HEK293 (cell line): Measurements from ENCODE around the gene IL17A.
A peak's percentile ranks its signal among the peaks of the same experiment; 100 is the strongest.

Source experiments
- CTCF ChIA-PET: fragments of 350-600 bp; formaldehyde crosslinking; extraction: SDS; loops from one replicate; lab custom pipeline; 2021; ENCODE audit warnings: antibody characterized with exemption; lab: Yijun Ruan, JAX
- POLR2A ChIA-PET: fragments of 300-600 bp; formaldehyde crosslinking; extraction: SDS; loops from one replicate; lab custom pipeline; 2020; ENCODE audit warnings: antibody characterized with exemption, inconsistent platforms; lab: Yijun Ruan, JAX
- H3K27ac ChIP-seq: fragments of 200-500 bp; sonication (Bioruptor generic); 2 replicates; pipeline ENCODE4 v1.5.1; 2014; ENCODE audit warnings: low read depth, low read length, control low read depth, inconsistent platforms; ENCODE audit errors: extremely low read depth
- H3K36me3 ChIP-seq, 2 experiments: fragments of 200-500 bp in 1 of 2; sonication (Bioruptor generic) in 1 of 2; 1 replicate in 1 of 2; 2 replicates in 1 of 2; pipeline ENCODE4 v1.5.1; 2014 to 2017; ENCODE audit warnings: inconsistent platforms in 2 of 2, low read length in 2 of 2; ENCODE audit not compliant: control insufficient read depth in 2 of 2, insufficient read depth in 1 of 2
- H3K4me1 ChIP-seq: fragments of 200-500 bp; sonication (Bioruptor generic); 2 replicates; pipeline ENCODE4 v1.5.1; 2014; ENCODE audit warnings: mild to moderate bottlenecking, low read length, inconsistent platforms; ENCODE audit not compliant: control insufficient read depth, insufficient read depth
- H3K4me3 ChIP-seq: 2 replicates; pipeline ENCODE4 v1.5.1; 2011; ENCODE audit warnings: low read depth, mild to moderate bottlenecking, control low read depth, low read length, moderate library complexity
- H3K9me3 ChIP-seq: fragments of 200-500 bp; sonication (Bioruptor generic); 2 replicates; pipeline ENCODE4 v1.5.1; 2014; ENCODE audit warnings: low read depth, low read length, inconsistent platforms; ENCODE audit not compliant: control insufficient read depth, insufficient read depth
- KLF7 ChIP-seq: fragments of 450-650 bp; formaldehyde crosslinking; IDR thresholded peaks from 2 replicates; pipeline ENCODE4 v1.5.1; 2016; ENCODE audit warnings: missing biosample characterization, missing genetic modification characterization, borderline replicate concordance
- ZBTB48 ChIP-seq: fragments of 450-650 bp; formaldehyde crosslinking; IDR thresholded peaks from 2 replicates; pipeline ENCODE4 v1.5.1; 2016; ENCODE audit warnings: missing biosample characterization, missing genetic modification characterization
- ZEB2 ChIP-seq: fragments of 450-650 bp; formaldehyde crosslinking; IDR thresholded peaks from 2 replicates; pipeline ENCODE4 v1.5.1; 2016; ENCODE audit warnings: missing biosample characterization, missing genetic modification characterization
- ZNF2 ChIP-seq: fragments of 450-650 bp; formaldehyde crosslinking; IDR thresholded peaks from 2 replicates; pipeline ENCODE4 v1.5.1; 2016; ENCODE audit warnings: missing biosample characterization, missing genetic modification characterization
- ZNF530 ChIP-seq: fragments of 450-650 bp; formaldehyde crosslinking; IDR thresholded peaks from 2 replicates; pipeline ENCODE4 v1.5.1; 2016; ENCODE audit warnings: low read depth, missing biosample characterization, missing genetic modification characterization
- ZNF548 ChIP-seq: fragments of 450-650 bp; formaldehyde crosslinking; IDR thresholded peaks from 2 replicates; pipeline ENCODE4 v1.5.1; 2016; ENCODE audit warnings: missing biosample characterization, missing genetic modification characterization
- ZNF596 ChIP-seq: fragments of 450-650 bp; IDR thresholded peaks from 2 replicates; pipeline ENCODE4 v1.5.0; 2018; ENCODE audit warnings: missing biosample characterization, mild to moderate bottlenecking, missing genetic modification characterization, moderate library complexity
- ZNF768 ChIP-seq: fragments of 450-650 bp; formaldehyde crosslinking; IDR thresholded peaks from 2 replicates; pipeline ENCODE4 v1.5.1; 2018; ENCODE audit warnings: missing biosample characterization, mild to moderate bottlenecking, missing genetic modification characterization
- ZNF785 ChIP-seq: fragments of 450-650 bp; formaldehyde crosslinking; IDR thresholded peaks from 2 replicates; pipeline ENCODE4 v1.5.1; 2016; ENCODE audit warnings: missing biosample characterization, missing genetic modification characterization
- ZNF830 ChIP-seq: fragments of 450-650 bp; IDR thresholded peaks from 2 replicates; pipeline ENCODE4 v1.5.0; 2018; ENCODE audit warnings: missing biosample characterization, missing genetic modification characterization, low read depth, mild to moderate bottlenecking, moderate library complexity
- TF ChIP-seq, protein P1 (sequence below): fragments of 450-650 bp; formaldehyde crosslinking; IDR thresholded peaks from 2 replicates; pipeline ENCODE4 v1.5.1; 2016; ENCODE audit warnings: missing biosample characterization, missing genetic modification characterization
- TF ChIP-seq, protein P2 (sequence below): fragments of 450-650 bp; formaldehyde crosslinking; IDR thresholded peaks from 2 replicates; pipeline ENCODE4 v1.5.1; 2016; ENCODE audit warnings: missing biosample characterization, missing genetic modification characterization, borderline replicate concordance
- TF ChIP-seq, protein P3 (sequence below): fragments of 450-650 bp; formaldehyde crosslinking; IDR thresholded peaks from 2 replicates; pipeline ENCODE4 v1.5.1; 2016; ENCODE audit warnings: missing biosample characterization, missing genetic modification characterization

Gene IL17A

DNA sequence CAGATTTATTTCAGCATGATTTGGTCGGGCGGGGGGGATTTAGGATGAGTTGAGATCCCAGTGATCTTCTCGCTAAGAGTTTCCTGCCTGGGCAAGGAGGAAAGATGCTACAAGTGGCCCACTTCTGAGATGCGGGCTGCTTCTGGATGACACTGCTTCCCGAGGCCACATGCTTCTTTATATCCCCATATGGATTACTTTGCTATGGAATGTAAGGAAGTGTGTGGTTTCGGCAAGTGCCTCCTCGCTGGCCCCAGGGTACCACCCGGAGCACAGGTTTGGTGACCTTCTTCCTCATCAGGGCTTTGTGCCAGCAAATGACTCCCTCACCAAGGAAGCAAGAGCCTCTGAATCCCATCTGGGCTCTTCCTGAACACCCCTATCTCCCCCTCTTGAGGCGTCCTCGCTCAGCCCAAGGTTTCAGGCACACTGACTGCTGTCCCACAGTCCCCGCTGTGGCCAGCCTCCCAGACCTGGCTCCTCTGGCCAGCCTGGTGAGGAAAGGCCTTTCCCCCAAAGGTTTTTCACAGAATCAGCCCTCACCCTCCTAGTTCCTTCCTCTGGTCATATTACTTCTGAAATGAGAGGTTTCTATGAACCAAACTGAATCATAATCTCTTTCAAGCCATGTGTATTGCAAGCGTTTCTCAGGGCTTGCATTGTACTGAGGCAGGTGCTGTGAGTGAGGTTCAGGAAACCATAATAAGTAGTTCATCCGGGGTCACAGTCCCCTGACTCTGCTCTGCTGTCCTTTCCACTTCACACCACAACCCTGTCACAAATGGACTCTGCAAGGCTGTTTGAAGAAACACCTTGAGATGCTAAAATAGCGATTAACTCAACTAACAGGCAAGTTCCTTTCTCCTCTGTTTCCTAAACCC is 41.7 kb upstream of the IL17A start:
- peaks cover 12% of the 10 kb centered on the region; the same call in 1 of the 2 replicates for H3K4me1 ChIP-seq
- no peak overlapping the region for H3K4me3 ChIP-seq
- H3K9me3 ChIP-seq = no peaks in the 10 kb centered on the region
- CTCF ChIA-PET = interaction anchor here (1.0 kb wide), 1 partner anchor 19 kb away, joined by 4 read pairs; no protein-coding TSS in a partner anchor
- no peaks in the 10 kb centered on the region for H3K36me3 ChIP-seq
- H3K27ac ChIP-seq = no peak overlapping the region
- TF ChIP-seq ZNF596 (tag by site-specific recombination) (no peak), ZEB2 (tag by site-specific recombination) (no peak), ZNF2 (tag by site-specific recombination) (no peak), ZNF530 (tag by site-specific recombination) (no peak), KLF7 (tag by site-specific recombination) (no peak), ZBTB48 (tag by site-specific recombination) (no peak), ZNF785 (tag by site-specific recombination) (no peak), ZNF830 (tag by site-specific recombination) (no peak), ZNF548 (tag by site-specific recombination) (no peak), ZNF768 (tag by site-specific recombination) (no peak)
- TF ChIP-seq, protein P1, sequence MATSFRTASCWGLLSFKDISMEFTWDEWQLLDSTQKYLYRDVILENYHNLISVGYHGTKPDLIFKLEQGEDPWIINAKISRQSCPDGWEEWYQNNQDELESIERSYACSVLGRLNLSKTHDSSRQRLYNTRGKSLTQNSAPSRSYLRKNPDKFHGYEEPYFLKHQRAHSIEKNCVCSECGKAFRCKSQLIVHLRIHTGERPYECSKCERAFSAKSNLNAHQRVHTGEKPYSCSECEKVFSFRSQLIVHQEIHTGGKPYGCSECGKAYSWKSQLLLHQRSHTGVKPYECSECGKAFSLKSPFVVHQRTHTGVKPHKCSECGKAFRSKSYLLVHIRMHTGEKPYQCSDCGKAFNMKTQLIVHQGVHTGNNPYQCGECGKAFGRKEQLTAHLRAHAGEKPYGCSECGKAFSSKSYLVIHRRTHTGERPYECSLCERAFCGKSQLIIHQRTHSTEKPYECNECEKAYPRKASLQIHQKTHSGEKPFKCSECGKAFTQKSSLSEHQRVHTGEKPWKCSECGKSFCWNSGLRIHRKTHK (tag by site-specific recombination) = no peak
- TF ChIP-seq, protein P2, sequence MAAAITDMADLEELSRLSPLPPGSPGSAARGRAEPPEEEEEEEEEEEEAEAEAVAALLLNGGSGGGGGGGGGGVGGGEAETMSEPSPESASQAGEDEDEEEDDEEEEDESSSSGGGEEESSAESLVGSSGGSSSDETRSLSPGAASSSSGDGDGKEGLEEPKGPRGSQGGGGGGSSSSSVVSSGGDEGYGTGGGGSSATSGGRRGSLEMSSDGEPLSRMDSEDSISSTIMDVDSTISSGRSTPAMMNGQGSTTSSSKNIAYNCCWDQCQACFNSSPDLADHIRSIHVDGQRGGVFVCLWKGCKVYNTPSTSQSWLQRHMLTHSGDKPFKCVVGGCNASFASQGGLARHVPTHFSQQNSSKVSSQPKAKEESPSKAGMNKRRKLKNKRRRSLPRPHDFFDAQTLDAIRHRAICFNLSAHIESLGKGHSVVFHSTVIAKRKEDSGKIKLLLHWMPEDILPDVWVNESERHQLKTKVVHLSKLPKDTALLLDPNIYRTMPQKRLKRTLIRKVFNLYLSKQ (tag by site-specific recombination) = no peak
- POLR2A ChIA-PET = no interaction called here

DNA sequence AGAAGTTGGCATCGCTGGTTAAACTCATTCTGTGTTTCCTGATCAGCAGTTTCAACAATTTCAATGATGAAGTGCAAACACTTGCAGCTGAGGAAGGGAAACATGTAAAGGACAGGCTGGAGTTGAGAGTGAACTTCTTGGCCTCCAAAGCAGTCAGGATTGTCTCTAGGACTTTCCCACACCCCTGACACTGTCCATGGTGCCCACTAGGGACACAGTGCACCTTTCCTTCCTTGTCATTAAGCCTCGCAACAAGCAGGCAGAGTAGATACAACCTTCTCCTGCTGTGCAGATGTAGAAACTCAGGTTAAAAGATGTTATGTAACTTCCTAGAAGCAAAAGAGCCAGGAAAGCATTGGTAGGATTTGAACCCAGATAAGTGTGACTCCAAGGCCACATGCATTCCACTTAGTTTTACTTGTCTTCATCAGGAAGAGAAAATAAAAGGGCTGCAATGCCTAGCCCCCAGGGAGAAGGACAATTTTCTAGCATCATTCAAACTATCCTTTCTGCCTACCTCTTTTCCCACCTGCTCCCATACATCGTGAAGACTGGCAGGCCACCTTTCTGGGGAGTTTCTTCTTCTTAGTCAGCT is 39.2 kb upstream of the IL17A start:
- Histone ChIP-seq H3K9me3 (no peaks in the 10 kb centered on the region), H3K4me1 (no peaks in the 10 kb centered on the region), H3K27ac (no peak overlapping the region), H3K36me3 (no peaks in the 10 kb centered on the region), H3K4me3 (no peak overlapping the region)
- POLR2A ChIA-PET = no interaction called here
- no peak for TF ChIP-seq ZNF768 (tag by site-specific recombination)
- TF ChIP-seq, protein P3, sequence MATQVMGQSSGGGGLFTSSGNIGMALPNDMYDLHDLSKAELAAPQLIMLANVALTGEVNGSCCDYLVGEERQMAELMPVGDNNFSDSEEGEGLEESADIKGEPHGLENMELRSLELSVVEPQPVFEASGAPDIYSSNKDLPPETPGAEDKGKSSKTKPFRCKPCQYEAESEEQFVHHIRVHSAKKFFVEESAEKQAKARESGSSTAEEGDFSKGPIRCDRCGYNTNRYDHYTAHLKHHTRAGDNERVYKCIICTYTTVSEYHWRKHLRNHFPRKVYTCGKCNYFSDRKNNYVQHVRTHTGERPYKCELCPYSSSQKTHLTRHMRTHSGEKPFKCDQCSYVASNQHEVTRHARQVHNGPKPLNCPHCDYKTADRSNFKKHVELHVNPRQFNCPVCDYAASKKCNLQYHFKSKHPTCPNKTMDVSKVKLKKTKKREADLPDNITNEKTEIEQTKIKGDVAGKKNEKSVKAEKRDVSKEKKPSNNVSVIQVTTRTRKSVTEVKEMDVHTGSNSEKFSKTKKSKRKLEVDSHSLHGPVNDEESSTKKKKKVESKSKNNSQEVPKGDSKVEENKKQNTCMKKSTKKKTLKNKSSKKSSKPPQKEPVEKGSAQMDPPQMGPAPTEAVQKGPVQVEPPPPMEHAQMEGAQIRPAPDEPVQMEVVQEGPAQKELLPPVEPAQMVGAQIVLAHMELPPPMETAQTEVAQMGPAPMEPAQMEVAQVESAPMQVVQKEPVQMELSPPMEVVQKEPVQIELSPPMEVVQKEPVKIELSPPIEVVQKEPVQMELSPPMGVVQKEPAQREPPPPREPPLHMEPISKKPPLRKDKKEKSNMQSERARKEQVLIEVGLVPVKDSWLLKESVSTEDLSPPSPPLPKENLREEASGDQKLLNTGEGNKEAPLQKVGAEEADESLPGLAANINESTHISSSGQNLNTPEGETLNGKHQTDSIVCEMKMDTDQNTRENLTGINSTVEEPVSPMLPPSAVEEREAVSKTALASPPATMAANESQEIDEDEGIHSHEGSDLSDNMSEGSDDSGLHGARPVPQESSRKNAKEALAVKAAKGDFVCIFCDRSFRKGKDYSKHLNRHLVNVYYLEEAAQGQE = peak; percentile 92
- TF ChIP-seq, all 188 proteins: peak for 1
- CTCF ChIA-PET = interaction anchor here (0.9 kb wide), 1 partner anchor 97 kb away, joined by 4 read pairs; no protein-coding TSS in a partner anchor
